Esophagus (tissue), 2 donors: Measurements from ENCODE around the gene CLINT1. TPM values are rescaled to one million over a fixed set of nuclear protein-coding genes. Genes with fewer than 3 reads are reported as not detected.

Experiments used
- H3K27ac ChIP-seq, 2 donors: one replicate each; pipeline ENCODE4 v1.5.1; 2013; ENCODE audit warnings: low read depth in 2 of 2, mild to moderate bottlenecking in 2 of 2, inconsistent platforms in 1 of 2, low read length in 1 of 2, moderate library complexity in 1 of 2
- H3K27me3 ChIP-seq, 2 donors: one replicate each; pipeline ENCODE4 v1.6.1; 2013; ENCODE audit warnings: low read length in 2 of 2, control low read depth in 1 of 2, mild to moderate bottlenecking in 1 of 2; ENCODE audit not compliant: insufficient read depth in 2 of 2, control insufficient read depth in 1 of 2
- H3K36me3 ChIP-seq, 2 donors: one replicate each; pipeline ENCODE4 v1.6.1; 2013; ENCODE audit warnings: low read length in 1 of 2; ENCODE audit not compliant: control insufficient read depth in 2 of 2, insufficient read depth in 2 of 2
- H3K4me1 ChIP-seq, 2 donors: one replicate each; pipeline ENCODE4 v1.6.1; 2013; ENCODE audit warnings: low read length in 1 of 2; ENCODE audit not compliant: control insufficient read depth in 2 of 2, insufficient read depth in 2 of 2
- H3K4me3 ChIP-seq, 2 donors: one replicate each; pipeline ENCODE4 v1.5.1; 2013; ENCODE audit warnings: low read length in 2 of 2, mild to moderate bottlenecking in 2 of 2, low read depth in 1 of 2, moderate library complexity in 1 of 2
- H3K9me3 ChIP-seq, 2 donors: one replicate each; pipeline ENCODE4 v1.6.1; 2013; ENCODE audit warnings: mild to moderate bottlenecking in 2 of 2, low read depth in 1 of 2, low read length in 1 of 2, moderate library complexity in 1 of 2; ENCODE audit not compliant: control insufficient read depth in 2 of 2, insufficient read depth in 1 of 2
- WGBS, 2 donors: extraction: QIAGEN DNeasy Blood & Tissue Kit; methylation state at CpG; one replicate each; pipeline ENCODE4 v1.1.7; 2013; 5-methylcytosine and 5-hydroxymethylcytosine counted together
- polyA plus RNA-seq, 2 donors: library from polyadenylated mRNA; stranded (reverse); fragments of 200-250 nt; gene quantifications; one replicate each; pipeline ENCODE4 v1.2.3, GENCODE V29; 2013
- donor health status: healthy with polysubstance abuse.
- donor health status: Bipolar disorder and iron deficiency.

CLINT1 gene
- polyA plus RNA-seq, 2 donors: 59.1 to 75.2 TPM

GRCh38 chr5:157748760-157749461 lies 110.0 kb downstream of the CLINT1 start:
- 74 to 83% methylated on average over 4 of the region's 4 CpGs for WGBS, 2 donors
- Histone ChIP-seq H3K4me3 (no peak overlapping the region), H3K27me3 (no peaks in the 10 kb centered on the region), H3K9me3 (no peaks in the 10 kb centered on the region), H3K4me1 (peaks cover 0 to 7% of the 10 kb centered on the region in 2 donors), H3K36me3 (peaks cover 0 to 4% of the 10 kb centered on the region in 2 donors), H3K27ac (no peak overlapping the region)

GRCh38 chr5:157747766-157748700 lies 110.9 kb downstream of the CLINT1 start:
- Histone ChIP-seq H3K27ac (no peak overlapping the region), H3K4me1 (peaks cover 0 to 7% of the 10 kb centered on the region in 2 donors), H3K27me3 (no peaks in the 10 kb centered on the region), H3K4me3 (no peak overlapping the region), H3K36me3 (peaks cover 0 to 4% of the 10 kb centered on the region in 2 donors), H3K9me3 (no peaks in the 10 kb centered on the region)
- WGBS, 2 donors: 86 to 87% methylated on average over 8 of the region's 8 CpGs

GRCh38 chr5:157747173-157747740 lies 111.7 kb downstream of the CLINT1 start:
- Histone ChIP-seq H3K4me3 (no peak overlapping the region), H3K27me3 (no peaks in the 10 kb centered on the region), H3K36me3 (peaks cover 0 to 4% of the 10 kb centered on the region in 2 donors), H3K27ac (peak overlapping the region in 1 of 2 donors; percentile 20), H3K9me3 (no peaks in the 10 kb centered on the region), H3K4me1 (peaks cover 0 to 7% of the 10 kb centered on the region in 2 donors)
- WGBS, 2 donors: 87 to 88% methylated on average over 6 of the region's 6 CpGs

- peaks cover 0 to 7% of the 10 kb centered on the region in 2 donors for H3K4me1 ChIP-seq
- H3K4me3 ChIP-seq: peak overlapping the region in 1 of 2 donors; percentile 74
- H3K9me3 ChIP-seq: no peaks in the 10 kb centered on the region
- 68 to 85% methylated on average over 4 of the region's 4 CpGs for WGBS, 2 donors
- peak overlapping the region in 1 of 2 donors; percentile 53 for H3K27ac ChIP-seq
- H3K27me3 ChIP-seq: no peaks in the 10 kb centered on the region
- peaks cover 0 to 4% of the 10 kb centered on the region in 2 donors for H3K36me3 ChIP-seq
Measured at GRCh38 chr5:157745041-157745456, 113.9 kb downstream of the CLINT1 start.

GRCh38 chr5:157744051-157745011 lies 114.6 kb downstream of the CLINT1 start:
- Histone ChIP-seq H3K27ac (peak overlapping the region in 1 of 2 donors; percentile 75), H3K4me3 (peak overlapping the region; percentile 74 to 82), H3K9me3 (no peaks in the 10 kb centered on the region), H3K27me3 (no peaks in the 10 kb centered on the region), H3K36me3 (peaks cover 1 to 4% of the 10 kb centered on the region in 2 donors), H3K4me1 (peaks cover 0 to 7% of the 10 kb centered on the region in 2 donors)
- 4 to 5% methylated on average over 56 of the region's 56 CpGs for WGBS, 2 donors

- WGBS, 2 donors: 1% methylated on average over 69 to 79 of the region's 79 CpGs
- H3K36me3 ChIP-seq: peaks cover 3 to 4% of the 10 kb centered on the region in 2 donors
- H3K27me3 ChIP-seq: no peaks in the 10 kb centered on the region
- no peaks in the 10 kb centered on the region for H3K9me3 ChIP-seq
- H3K27ac ChIP-seq: peak within 1 kb of the TSS; percentile 67 to 75
- H3K4me3 ChIP-seq: peak within 1 kb of the TSS; percentile 74 to 82
- H3K4me1 ChIP-seq: peaks cover 0 to 7% of the 10 kb centered on the region in 2 donors
Measured at GRCh38 chr5:157743163-157744050, 115.5 kb downstream of the CLINT1 start, which contains the start of gene LSM11. Gene LSM11 (plus strand): TSS chr5:157743712. CDS start chr5:157743751, 39 bp downstream.

GRCh38 chr5:157741131-157741530 lies 117.8 kb downstream of the CLINT1 start:
- peaks cover 0 to 3% of the 10 kb centered on the region in 2 donors for H3K36me3 ChIP-seq
- peaks cover 0 to 7% of the 10 kb centered on the region in 2 donors for H3K4me1 ChIP-seq
- no peak overlapping the region for H3K27ac ChIP-seq
- H3K9me3 ChIP-seq: no peaks in the 10 kb centered on the region
- no peaks in the 10 kb centered on the region for H3K27me3 ChIP-seq
- WGBS, 2 donors: 72 to 77% methylated on average over 4 of the region's 4 CpGs
- no peak overlapping the region for H3K4me3 ChIP-seq

GRCh38 chr5:157740229-157740610 lies 118.7 kb downstream of the CLINT1 start:
- H3K4me3 ChIP-seq: no peak overlapping the region
- H3K9me3 ChIP-seq: no peaks in the 10 kb centered on the region
- H3K27ac ChIP-seq: no peak overlapping the region
- H3K27me3 ChIP-seq: no peaks in the 10 kb centered on the region
- WGBS, 2 donors: 44 to 54% methylated on average over 3 of the region's 3 CpGs
- H3K4me1 ChIP-seq: peaks cover 0 to 7% of the 10 kb centered on the region in 2 donors
- peaks cover 0 to 4% of the 10 kb centered on the region in 2 donors for H3K36me3 ChIP-seq
